SK-N-SH (cell line): ENCODE measurements around the gene RPA1.

ENCODE experiments used
- CHD2 ChIP-seq: fragments of 150-350 bp; IDR thresholded peaks from 2 replicates; pipeline ENCODE4 v1.6.1; 2018; ENCODE audit warnings: low read length; ENCODE audit not compliant: partially characterized antibody
- CTCF ChIP-seq: fragments of 200-600 bp; sonication (generic); IDR thresholded peaks from 2 replicates; pipeline ENCODE4 v1.6.1; 2017; ENCODE audit warnings: antibody characterized with exemption, mild to moderate bottlenecking, moderate library complexity
- EP300 ChIP-seq, 2 experiments: IDR thresholded peaks; 2 replicates each; pipeline versions ENCODE4 v1.4.0 to v1.6.1; 2012; ENCODE audit warnings: borderline replicate concordance in 1 of 2, low read depth in 1 of 2, low read length in 1 of 2
- FOXM1 ChIP-seq: IDR thresholded peaks from 2 replicates; pipeline ENCODE4 v1.4.0; 2012; ENCODE audit warnings: low read depth, mild to moderate bottlenecking
- GABPA ChIP-seq: IDR thresholded peaks from 2 replicates; pipeline ENCODE4 v1.4.0; 2012; ENCODE audit warnings: low read depth, mild to moderate bottlenecking
- JUND ChIP-seq: IDR thresholded peaks from 2 replicates; pipeline ENCODE4 v1.4.0; 2012
- MAX ChIP-seq: IDR thresholded peaks from 2 replicates; pipeline ENCODE4 v1.4.0; 2012; ENCODE audit warnings: low read depth
- MEF2A ChIP-seq: IDR thresholded peaks from 2 replicates; pipeline ENCODE4 v1.4.0; 2012; ENCODE audit warnings: low read depth, borderline replicate concordance
- PBX3 ChIP-seq: IDR thresholded peaks from 2 replicates; pipeline ENCODE4; 2012
- POLR2AphosphoS5 ChIP-seq: IDR thresholded peaks from 2 replicates; pipeline ENCODE4 v1.6.1; 2012; ENCODE audit warnings: low read depth, low read length
- RFX5 ChIP-seq: IDR thresholded peaks from 2 replicates; pipeline ENCODE4 v1.6.1; 2012; ENCODE audit warnings: mild to moderate bottlenecking, improper control_type of control experiment, low read length
- TF ChIP-seq, protein P1 (sequence below): IDR thresholded peaks from 2 replicates; pipeline ENCODE4 v1.6.1; 2012; ENCODE audit warnings: mild to moderate bottlenecking, low read depth, low read length, moderate library complexity
- TF ChIP-seq, protein P2 (sequence below): IDR thresholded peaks from 2 replicates; pipeline ENCODE4 v1.4.0; 2012; ENCODE audit warnings: low read depth, borderline replicate concordance

GRCh38 chr17:1872254-1872653 lies 42.4 kb downstream of the RPA1 start:
- TF ChIP-seq CTCF (no peak), FOXM1 (no peak), JUND (no peak), GABPA (no peak), EP300 (IDR thresholded peaks at IDR 0.05; ENCODE audit: borderline replicate concordance in 1 of 2, low read depth in 1 of 2, low read length in 1 of 2) (no peak), POLR2AphosphoS5 (no peak), MEF2A (no peak), CHD2 (no peak), PBX3 (no peak), RFX5 (no peak), MAX (no peak)
- TF ChIP-seq, protein P1, sequence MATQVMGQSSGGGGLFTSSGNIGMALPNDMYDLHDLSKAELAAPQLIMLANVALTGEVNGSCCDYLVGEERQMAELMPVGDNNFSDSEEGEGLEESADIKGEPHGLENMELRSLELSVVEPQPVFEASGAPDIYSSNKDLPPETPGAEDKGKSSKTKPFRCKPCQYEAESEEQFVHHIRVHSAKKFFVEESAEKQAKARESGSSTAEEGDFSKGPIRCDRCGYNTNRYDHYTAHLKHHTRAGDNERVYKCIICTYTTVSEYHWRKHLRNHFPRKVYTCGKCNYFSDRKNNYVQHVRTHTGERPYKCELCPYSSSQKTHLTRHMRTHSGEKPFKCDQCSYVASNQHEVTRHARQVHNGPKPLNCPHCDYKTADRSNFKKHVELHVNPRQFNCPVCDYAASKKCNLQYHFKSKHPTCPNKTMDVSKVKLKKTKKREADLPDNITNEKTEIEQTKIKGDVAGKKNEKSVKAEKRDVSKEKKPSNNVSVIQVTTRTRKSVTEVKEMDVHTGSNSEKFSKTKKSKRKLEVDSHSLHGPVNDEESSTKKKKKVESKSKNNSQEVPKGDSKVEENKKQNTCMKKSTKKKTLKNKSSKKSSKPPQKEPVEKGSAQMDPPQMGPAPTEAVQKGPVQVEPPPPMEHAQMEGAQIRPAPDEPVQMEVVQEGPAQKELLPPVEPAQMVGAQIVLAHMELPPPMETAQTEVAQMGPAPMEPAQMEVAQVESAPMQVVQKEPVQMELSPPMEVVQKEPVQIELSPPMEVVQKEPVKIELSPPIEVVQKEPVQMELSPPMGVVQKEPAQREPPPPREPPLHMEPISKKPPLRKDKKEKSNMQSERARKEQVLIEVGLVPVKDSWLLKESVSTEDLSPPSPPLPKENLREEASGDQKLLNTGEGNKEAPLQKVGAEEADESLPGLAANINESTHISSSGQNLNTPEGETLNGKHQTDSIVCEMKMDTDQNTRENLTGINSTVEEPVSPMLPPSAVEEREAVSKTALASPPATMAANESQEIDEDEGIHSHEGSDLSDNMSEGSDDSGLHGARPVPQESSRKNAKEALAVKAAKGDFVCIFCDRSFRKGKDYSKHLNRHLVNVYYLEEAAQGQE: no peak
- TF ChIP-seq, protein P2, sequence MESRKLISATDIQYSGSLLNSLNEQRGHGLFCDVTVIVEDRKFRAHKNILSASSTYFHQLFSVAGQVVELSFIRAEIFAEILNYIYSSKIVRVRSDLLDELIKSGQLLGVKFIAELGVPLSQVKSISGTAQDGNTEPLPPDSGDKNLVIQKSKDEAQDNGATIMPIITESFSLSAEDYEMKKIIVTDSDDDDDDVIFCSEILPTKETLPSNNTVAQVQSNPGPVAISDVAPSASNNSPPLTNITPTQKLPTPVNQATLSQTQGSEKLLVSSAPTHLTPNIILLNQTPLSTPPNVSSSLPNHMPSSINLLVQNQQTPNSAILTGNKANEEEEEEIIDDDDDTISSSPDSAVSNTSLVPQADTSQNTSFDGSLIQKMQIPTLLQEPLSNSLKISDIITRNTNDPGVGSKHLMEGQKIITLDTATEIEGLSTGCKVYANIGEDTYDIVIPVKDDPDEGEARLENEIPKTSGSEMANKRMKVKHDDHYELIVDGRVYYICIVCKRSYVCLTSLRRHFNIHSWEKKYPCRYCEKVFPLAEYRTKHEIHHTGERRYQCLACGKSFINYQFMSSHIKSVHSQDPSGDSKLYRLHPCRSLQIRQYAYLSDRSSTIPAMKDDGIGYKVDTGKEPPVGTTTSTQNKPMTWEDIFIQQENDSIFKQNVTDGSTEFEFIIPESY: no peak
